Left forelimb (tissue), 1 donor: Measurements from ENCODE around the gene MANF.

Source experiments
- DNase-seq: peaks from one replicate; pipeline ENCODE4 v3.0.0-alpha.2; 2018; ENCODE audit warnings: low spot score

MANF gene

DNA sequence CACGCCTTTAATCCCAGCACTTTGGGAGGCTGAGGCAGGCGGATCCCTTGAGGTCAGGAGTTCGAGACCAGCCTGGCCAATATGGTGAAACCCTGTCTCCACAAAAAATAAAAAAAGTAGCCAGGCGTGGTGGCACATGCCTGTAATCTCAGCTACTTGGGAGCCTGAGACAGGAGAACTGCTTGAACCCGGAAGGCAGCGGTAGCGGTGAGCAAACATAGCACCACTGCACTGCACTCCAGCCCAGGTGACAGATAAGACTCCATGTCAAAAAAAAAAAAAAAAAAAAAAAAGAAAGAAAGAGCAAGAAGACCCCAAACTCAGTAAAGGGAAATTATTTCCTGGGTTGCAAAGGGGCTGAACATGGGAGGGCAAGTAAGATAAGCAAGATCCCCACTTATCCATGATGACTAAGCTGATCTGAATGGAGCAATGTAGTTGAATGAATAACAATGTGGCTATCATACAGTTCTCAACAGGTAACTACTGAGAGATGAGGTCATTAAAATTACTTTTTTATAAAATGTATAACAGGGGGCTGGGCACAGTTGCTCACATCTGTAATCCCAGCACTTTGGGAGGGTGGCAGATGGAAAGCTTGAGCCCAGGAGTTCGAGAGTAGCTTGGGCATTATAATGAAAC is 52.0 kb downstream of the MANF start:
- no peak for DNase-seq
